CD4-positive, alpha-beta T cell treated with Interleukin-6 for 4 hours (primary cell): ENCODE data around the gene TASOR2.

Experiments used
- DNase-seq: peaks from one replicate; pipeline ENCODE4 v3.0.0-alpha.2; 2020; ENCODE audit warnings: mixed read lengths

The TASOR2 gene, protein sequence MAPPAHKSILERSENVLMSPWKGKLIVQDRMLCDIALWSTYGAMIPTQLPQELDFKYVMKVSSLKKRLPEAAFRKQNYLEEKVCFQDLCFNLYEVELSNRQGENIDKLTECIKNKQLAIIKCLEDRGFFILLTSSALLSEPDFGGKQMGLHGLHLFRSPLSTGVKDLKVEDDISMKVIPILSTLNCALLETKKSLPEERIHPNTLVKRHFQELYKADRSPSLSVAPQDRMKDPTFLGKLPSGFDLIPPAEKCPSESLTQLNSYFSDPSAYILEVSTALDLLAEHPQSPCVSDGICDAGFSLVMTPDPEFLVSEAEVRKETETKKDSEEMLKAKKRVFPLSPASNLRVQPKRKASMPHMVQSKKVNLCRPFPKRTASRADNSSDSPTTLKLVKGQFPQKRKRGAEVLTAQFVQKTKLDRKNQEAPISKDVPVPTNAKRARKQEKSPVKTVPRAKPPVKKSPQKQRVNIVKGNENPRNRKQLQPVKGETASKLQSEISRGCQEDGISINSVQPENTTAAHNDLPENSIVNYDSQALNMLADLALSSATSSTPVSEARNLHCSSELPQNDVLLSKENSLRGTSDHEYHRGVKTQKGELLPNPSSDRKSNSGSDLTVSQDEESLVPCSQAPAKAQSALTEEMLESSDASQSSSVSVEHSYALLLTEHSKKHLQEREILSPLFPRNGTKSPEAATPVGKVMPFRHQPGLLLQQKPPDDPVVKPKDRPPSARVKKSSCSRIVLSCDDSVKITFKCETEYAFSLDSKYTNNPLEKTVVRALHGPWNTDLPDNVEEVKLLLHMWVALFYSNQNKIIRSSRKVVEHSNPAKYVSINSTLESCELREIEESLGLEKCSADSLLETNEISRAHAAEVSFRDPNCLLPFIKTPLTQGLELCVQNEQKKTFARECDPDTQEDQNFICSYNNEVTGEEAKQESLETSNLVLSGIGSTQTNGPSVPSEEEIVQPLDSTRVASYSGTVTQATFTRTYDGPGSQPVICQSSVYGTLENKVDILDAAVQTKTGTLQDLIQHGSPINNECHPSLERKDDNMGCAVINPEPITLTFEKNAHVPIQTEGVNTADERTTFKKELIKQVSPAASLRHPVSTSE (N-terminal part only)

DNA sequence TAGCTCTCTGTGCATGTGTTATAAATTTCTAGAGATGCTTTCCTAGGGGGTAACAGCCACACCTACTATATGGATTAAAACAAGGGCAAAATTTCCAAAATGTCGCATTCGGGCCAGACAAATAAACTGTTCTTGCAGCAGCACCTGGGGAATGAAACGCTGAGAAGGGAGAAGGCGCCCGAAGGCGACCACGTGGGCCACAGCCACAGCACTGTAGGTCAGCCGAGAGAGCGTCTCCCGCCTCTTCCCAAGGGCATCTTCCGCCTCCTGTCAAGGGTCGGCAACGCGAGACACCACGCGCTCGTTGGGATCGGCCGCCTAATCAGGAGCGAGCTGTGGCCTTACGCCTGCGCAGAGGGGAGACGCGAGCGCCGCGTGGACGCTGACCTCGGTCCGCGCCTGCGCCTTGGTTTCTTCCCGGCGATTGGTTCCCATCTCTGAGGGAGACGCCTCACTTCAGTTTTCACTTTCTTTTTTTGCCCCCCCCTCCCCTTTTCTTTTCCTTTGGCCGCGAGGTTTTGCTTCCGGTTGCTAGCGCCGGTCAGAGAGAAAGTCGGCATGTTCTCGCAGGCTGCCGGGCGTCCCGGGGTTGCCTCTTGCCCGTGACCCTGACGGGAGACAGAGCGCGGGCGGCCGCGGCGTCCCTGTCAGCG is at the start of gene TASOR2:
TASOR2 (plus strand) TSS at position 521 of the 653 bp plus-strand sequence. CDS start 35,805 bp downstream, outside the sequence.
- DNase-seq = peak; percentile 98

- DNase-seq = no peak
Observed at GRCh38 chr10:5634918-5635317, 49.7 kb upstream of the TASOR2 start.

DNA sequence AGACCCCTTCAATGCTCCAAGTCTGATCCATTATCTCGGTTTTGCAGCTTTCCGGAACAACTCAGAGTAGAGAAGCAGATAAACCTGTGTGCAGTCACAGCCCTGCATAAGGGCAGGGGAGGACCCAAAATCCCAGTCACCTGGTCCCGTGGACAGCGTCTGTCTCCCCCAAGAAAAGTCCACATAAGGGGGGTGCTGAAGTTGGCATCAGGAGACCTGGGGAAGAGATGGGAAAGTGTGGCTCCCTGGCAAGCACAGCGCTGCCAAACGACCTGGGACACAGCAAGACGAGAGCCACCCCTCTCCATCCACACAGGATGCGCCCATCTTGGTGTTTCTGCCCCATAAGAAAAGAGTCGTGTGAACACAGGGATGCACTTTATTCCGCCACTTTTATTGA is 46.1 kb upstream of the TASOR2 start:
- no peak for DNase-seq

GRCh38 chr10:5639066-5639465 is 45.6 kb upstream of the TASOR2 start:
- no peak for DNase-seq

GRCh38 chr10:5640036-5640435 is 44.6 kb upstream of the TASOR2 start:
- DNase-seq = no peak

DNA sequence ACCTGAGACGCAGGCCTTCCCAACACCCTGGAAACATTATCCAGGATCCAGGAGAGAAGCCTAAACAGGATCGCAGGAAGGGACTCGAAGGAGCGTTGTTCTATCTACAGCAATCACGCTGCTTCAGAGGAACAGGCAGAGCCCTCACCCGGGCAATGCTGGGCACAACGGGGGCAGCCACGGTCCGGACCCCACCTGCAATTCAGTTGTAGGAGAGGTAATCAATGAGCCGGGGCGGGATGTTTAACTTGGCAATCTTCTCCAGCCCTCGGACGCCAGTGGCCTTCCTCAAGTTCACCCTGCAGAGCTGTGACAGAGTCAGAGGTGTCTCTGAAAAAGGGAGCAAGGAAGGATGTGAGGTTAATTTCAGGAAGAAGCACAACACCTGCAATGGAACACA is 44.1 kb upstream of the TASOR2 start:
- no peak for DNase-seq

DNA sequence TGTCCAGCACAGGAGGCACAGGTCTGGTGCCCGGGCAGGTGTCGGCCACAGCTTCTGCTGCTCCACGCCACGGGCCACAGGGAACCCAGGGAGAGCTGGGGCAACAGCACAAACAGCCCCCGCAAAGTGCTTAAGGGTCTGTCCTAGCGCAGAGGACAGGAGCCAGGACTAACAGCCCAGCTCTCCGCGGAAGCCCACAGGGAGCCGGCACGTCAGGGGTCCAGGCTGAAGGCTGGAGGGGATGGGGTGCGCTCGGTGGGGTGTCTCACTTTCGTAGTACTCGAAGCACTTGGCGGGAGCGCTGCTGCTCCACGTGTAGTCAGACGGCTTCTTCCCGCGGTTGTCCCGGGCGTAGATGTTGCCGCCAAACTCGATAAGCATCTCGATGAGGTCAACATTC is 43.1 kb upstream of the TASOR2 start:
- no peak for DNase-seq

DNA sequence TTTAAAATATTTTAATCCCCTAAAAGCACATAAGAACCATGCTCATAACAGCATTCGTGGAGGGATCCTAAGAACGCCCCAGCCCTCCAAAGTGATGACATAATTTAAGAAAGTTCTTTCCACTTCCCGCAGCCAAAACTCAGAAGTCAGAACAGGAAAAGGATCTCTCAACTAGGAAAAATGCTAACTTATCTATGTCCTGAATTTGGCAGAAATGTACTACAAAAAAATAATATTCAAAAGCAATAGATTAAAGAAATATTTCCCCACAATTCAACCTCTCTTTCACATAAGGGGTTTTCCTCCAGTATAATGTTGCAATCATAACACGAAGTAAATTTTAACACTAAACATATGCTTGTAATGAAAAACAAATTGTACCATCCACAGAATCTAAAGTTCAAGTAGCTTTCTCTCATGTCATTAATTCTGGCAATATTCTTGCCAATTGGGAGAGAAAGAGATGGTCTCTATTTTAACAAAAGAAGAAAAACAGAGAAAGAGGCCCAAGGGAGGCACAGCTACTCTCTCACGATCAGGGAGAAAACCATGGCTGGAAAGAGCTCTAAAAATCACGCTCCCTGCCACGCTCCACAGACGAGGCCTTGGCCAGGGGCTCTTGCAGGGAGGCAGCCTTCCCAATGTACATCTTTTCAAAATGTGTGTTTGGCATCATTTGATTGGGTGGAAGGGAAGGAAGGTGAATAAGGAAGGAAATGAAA is 41.1 kb upstream of the TASOR2 start:
- DNase-seq = no peak

DNA sequence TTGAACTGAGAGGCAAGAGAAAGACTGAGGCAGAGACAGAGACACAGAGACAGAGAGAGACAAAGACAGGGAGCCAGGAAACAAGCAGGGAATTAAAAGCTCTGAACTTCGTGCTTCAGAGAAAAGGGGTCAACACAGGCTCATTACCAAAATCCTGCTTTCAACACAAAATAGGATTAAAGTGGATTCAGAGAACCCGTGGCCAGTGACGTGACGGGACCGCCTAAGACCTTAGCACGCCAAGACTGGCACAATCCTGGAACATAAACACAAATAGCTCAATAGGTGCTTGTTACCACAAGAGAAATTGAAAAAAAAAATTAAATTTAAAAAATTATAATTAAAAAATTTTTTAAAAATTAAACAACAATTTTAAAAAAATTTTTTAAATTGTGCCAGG is 39.7 kb upstream of the TASOR2 start:
- DNase-seq = no peak

DNA sequence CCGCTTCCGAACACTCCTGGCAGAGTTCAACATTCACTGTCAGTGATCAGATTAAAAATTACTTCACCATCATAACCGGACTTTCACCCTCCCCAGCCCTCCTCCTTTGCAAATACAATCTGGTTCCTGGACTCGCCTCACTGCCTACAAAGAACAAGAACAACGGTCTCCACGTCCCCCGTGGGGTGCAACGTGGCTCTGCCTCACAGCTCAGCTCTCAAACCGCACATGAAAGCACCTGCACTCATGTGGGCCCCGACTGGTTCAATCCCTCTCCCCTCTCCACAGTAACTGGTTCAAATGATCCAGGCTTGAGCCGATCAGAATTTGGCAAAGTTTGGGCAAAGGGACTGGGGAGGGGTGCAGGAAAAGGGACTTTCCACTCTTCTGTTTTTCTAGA is 39.3 kb upstream of the TASOR2 start:
- no peak for DNase-seq

DNA sequence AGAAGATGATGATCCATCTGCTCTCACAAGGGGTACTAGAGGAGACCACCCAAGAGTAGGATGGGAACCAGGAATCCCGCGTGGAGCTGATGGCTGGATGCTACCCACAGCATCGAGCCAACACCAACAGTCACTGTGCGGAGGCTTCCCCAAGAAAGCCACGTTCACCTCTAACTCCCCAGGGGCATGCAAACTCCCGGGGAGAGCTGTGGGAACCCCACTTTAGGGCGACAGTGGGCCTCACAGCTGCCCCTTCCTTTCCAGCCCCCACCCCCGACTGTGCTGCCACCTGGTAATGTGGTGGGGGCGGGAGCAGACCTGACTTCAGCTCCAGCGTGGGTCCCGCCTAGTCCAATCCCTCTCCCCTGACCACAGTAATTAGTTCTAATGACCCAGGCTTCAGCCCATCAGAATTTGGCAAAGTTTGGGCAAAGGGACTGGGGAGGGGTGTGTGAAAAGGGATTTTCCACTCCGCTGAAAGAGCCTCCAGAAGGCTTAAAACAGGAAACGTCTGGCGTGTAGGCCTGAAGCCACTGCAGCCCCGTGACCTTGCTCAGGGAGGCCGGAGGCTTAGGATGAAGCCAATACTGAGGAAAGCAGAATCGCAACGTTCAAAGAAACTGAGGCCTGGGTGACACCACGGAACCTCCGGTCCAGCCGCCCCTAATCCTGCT is 38.6 kb upstream of the TASOR2 start:
- no peak for DNase-seq

DNA sequence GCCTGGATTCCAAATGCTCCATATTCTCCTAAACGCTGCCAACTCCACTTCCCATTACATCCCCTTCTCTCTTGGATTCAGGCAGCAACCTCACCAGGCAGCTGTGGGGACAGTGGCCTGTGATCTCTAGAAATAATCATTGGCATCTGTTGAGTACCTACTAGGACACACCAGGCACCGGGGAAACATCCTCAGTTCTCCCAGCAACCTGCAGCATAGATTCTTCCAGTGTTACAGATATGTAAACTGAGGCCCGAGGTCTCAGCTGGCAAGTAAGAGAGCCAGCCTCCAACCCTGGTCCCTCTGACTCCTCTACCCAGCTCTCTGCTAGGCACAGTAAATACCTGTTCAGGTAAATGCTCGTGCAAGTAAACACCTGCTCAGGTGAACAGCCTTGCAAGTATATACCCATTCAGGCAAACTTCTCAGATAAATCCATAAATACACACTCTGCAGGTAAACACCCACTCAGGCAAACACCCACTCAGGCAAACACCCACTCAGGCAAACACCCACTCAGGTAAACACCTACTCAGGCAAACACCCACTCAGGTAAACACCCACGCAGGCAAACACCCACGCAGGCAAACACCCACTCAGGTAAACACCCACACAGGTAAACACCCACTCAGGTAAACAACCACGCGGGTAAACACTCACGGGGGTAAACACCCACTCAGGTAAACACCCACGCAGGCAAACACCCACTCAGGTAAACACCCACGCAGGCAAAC is 37.0 kb upstream of the TASOR2 start:
- DNase-seq = no peak

GRCh38 chr10:5648494-5649457 is 35.9 kb upstream of the TASOR2 start:
- no peak for DNase-seq

- no peak for DNase-seq
Observed at GRCh38 chr10:5649746-5650145, 34.9 kb upstream of the TASOR2 start.

GRCh38 chr10:5650664-5651387 is 33.8 kb upstream of the TASOR2 start:
- DNase-seq = no peak

DNA sequence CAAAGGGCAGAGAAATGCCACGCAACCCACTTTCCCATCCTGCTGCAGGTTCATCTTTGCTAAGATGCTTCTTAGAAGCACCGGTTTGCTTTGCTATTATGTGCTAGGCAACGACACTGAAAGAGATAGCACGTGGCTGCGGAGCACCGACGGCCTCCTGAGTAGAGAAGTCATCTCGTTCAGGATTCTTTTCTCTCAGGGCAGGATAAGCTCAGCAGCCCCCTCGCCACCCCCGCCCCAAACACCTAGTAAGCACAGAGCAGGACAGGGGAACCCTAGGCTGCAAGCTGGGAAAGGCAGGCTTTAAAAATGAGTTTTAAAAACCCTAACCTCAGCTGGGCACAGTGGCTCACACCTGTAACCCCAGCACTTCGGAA is 33.3 kb upstream of the TASOR2 start:
- DNase-seq = no peak

GRCh38 chr10:5652746-5653145 is 31.9 kb upstream of the TASOR2 start:
- no peak for DNase-seq

GRCh38 chr10:5654218-5654755 is 30.4 kb upstream of the TASOR2 start:
- DNase-seq = no peak

- DNase-seq = peak; percentile 18
Observed at GRCh38 chr10:5655121-5655520, 29.5 kb upstream of the TASOR2 start.
